HG03196 (cell line): Measurements from ENCODE around the gene RRH.
"Not testable (repeated sequence)": the region's sequence is repeated elsewhere in the genome, so short reads cannot be mapped to it uniquely, and the experiment has no call there.

Experiments
- ATAC-seq: cut with Tn5 transposase; IDR thresholded peaks from one replicate; pipeline ENCODE4 v1.9.1; 2021; ENCODE audit not compliant: unreplicated experiment

RRH gene, protein sequence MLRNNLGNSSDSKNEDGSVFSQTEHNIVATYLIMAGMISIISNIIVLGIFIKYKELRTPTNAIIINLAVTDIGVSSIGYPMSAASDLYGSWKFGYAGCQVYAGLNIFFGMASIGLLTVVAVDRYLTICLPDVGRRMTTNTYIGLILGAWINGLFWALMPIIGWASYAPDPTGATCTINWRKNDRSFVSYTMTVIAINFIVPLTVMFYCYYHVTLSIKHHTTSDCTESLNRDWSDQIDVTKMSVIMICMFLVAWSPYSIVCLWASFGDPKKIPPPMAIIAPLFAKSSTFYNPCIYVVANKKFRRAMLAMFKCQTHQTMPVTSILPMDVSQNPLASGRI

DNA sequence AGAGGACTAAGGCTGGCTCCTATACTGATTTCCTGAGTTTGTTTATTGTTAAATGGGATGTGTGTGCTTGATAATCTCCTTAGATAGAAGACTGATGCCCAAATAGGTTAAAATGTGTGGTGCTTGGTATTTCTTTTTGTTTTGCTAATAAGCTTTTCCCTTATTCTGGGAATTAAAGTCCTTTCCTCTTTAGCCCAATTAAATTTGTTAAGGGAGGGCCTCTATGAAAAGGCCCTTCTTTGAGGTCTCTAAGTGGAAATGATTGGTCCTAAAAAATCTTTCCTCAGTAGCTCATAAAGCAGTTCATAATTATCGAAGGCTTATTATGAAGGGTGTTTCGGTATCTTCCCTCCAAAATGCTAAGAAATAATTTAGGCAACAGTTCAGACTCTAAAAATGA, at the start of gene RRH:
Gene RRH (plus strand): TSS at position 301 of the 400 bp plus-strand sequence. CDS start 56 bp downstream, at position 357.
- no peak for ATAC-seq

DNA sequence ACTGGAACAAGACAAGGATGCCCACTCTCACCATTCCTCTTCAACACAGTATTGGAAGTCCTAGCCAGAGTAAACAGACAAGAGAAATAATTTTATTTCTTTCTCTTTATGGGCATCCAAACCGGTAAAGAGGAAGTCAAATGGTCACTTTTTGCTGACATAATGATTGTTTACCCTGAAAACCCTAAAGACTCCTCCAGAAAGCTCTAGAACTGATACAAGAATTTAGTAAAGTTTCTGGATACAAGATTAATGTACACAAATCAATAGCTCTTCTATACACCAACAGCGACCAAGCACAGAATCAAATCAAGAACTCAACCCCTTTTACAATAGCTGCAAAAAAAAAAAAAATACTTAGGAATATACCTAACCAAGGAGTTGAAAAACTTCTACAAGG, 45.7 kb upstream of the RRH start:
- not testable (repeated sequence) for ATAC-seq

DNA sequence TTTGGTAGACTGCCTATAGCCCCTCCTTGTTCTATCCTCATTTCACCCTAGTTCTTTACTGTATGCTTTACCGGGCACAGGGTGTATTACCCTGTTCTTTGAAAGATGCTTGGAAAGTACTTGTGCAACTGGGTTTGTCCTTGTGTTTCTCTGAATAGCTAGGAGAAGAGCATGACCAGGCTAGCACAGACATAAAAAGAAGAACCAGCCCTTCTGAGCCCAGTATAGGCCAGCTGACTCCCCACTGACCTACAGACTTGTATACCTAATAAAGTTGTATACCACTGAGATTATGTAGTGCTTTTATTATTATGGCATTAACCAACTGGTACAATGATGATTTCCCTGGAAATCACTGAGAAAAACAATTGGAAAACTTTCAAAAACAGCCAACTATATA, 40.9 kb upstream of the RRH start:
- no peak for ATAC-seq

DNA sequence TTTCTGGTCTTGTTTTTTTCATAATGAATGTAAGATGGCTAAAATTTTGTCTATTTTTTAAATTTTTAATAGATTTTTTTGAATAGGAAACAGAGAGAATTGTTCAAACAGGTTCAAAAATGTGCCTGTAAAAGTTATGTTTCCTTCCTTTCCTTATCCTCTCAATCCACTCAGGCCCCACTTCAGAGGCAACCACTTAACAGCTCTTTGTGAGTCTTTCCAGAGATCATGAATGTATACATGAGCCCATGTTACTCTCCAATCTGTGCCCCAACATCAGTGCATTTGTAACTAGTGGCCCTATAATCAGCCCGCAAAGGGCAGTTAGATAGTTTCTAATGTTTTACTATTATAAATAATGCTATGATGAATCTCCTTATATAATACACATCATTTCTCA, 40.0 kb upstream of the RRH start:
- ATAC-seq: no peak

DNA sequence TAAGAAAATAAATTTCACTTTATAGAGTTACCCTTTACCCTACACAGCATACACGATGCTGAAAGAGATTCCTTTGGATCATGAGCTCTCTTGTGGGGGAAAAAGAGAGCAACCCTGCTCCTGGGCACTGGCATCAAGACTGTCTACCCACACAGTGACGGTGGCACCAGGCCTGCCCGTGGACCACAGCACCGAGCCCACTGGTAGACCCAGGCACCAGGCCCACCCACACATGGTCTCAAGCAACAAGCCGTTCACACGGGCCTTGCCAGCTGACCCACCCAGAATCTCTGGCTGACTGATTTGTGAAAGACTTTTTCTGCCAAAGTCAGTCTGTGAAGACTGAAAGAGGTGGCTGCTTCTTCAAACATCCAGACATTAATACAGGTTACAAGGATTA, 32.7 kb upstream of the RRH start:
- no peak for ATAC-seq

DNA sequence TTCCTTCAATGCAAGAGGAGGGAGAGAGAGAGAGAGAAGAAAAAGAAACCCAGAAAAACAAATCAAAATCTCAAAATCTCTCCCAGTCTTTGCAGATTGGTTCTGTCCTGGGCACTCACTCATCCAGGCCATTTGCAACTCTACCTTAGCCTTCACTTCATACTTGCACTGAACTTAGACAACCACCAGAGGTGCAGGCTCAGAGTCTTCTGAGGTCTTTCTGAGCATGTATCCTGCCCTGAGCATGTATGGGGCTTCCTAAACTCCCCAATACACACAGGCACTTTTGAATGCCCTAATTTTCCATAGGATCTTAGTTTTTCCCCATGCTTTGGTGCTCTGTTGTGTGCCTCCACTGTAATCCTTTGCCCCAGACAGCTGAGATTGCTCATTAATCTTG, 28.9 kb upstream of the RRH start:
- ATAC-seq: no peak

DNA sequence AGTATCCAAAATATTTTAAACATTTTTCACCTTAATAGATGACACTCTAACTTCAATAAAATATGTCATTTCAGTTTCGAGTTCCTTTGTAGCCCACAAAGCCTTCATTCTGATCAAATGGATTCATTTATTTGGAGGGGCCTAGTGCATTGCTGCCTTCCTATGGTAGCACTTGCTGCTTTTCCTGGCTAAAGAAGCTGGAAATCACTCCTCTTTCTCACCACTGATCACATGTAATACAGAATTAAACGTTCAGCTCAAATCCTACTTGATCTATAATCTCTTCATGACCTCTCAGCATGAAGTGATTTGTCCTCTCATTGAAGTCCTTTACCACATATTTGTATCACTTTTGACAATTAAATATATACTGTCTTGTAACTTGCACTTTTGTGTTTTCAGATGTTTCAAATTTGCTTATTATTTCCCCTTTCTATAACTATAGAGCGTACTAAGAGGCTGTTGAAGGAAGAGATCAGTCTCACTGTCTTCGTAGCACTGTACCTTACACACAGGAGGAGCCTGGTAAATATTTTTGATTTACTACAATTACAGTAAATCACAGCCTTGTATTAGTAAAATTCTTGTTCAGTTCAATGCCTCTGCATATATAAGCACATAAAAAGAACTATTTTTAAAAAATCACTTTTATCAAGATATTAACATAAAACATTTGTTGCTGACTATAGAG, 26.5 kb upstream of the RRH start:
- ATAC-seq: no peak

DNA sequence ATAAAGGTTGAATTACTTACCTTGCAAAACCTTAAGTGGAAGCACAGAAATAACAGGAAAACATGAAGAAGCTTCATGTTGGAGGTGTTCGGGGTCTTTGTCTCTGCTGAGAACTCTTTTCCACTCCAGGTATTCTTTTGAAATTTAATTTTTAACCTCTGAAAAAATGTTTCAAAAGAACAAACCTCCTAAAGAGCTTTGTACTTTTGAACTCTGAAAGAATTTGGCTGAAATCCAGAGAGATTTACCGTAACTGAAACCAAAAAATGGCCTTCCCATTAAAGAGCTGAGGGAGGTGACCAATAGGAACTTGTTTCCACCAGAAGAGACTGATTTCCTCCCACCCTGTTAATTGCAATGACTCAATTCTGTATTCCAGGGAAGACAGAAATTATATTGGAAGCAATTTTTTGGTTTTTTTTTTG, 25.9 kb upstream of the RRH start, which contains the start of gene CFI:
Gene CFI (minus strand): TSS at position 105 of the 425 bp plus-strand sequence. CDS start 28 bp downstream, at position 77.
- ATAC-seq: no peak

DNA sequence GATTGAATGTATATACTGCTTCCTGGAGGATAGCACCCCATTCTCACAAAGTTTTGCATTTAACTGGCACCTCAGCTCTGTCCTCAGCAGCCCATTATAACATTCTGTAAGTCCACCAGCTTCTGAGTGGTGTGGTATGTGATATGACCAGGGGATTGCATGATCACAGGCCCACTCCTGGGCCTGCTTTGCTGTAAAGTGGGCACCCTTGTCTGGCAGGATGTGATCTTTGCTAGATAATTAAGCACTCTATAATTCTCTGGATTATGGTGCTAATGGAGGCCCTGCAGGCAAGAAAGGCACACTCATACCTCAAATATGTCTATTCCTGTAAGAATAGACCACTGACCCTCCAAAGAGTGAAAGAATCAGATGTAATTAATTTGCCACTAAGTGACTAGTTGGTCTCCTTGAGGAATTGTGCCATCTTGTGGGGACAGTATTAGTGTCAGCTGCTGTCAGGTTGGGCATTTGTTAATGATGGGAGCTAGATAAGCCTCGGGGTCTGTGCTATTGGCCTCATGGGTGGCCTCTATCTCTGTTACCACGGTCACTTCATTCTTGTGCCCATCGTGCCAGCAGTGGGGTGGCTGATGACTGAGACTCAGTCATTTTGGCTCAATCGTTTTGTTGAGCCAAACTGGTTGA, 23.7 kb upstream of the RRH start:
- no peak for ATAC-seq

DNA sequence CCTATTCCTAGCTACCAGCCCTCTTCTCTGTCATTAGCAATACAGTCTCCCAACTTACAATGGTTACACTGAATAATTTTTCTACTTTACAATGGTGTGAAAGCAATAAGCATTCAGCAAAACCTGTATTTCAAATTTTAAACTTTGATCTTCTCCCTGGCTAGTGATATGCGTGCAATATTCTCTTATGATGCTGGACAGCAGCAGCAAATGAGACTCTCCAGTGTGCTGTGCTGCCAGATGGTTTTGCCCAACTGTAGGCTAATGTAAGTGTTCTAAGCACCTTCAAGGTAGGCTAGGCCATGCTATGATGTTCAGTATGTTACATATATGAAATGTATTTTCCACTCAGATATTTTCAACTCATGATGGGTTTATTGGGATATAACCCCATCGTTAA, 18.1 kb upstream of the RRH start:
- ATAC-seq: no peak

DNA sequence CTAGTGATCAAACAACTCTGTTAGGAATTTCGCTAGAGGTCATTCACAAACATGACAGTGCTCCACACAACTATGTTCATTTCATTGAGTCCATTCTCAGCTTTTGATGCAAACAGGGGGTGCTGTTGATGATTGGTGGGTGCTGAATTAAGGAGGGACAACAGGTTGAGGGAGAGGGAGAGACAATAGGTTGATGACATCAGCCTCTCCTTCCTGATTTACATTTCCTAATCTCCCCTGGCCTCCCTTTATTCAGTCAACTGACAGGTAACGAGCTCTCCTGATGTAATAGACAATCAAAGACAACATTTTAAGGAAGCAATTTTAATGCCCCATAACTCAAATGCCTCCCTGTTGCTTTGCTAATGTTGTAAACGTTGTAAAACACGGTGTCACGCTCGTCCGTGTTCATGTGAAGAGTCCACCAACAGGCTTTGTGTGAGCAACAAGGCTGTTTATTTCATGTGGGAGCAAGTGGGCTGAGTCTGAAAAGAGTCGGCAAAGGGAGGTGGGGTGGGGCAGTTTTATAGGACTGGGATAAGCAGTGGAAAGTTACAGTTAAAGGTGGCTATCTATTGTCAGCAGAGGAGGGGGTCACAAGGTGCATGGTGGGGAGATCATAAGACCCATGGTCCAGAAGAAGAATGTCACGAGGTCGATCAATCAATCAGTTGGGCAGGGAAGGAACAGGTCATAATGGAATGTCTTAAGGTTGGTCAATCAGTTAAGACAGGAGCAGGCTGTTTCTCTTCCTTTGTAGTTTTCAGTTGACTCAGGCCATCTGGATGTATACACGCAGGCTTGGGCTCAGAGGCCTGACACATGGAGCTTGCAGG, 17.0 kb upstream of the RRH start:
- ATAC-seq: no peak

DNA sequence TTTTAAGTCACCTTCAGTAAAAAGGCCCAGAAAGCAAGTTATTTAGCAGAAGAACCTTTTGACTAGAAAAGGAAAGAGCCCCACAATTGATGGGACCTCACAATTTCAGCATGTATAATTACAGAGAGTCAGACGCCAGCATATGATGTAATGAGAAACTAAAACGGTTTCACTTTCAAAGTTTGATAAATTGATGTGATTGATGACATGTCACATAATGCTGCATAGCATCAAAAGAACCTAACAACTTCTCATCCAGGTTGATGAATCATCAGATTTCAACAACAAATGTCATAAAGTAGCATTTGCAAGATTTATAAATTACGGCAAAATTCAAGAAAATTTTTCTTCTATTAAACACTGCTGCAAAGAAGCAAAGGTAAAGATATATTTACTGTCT, 16.1 kb upstream of the RRH start:
- ATAC-seq: no peak

DNA sequence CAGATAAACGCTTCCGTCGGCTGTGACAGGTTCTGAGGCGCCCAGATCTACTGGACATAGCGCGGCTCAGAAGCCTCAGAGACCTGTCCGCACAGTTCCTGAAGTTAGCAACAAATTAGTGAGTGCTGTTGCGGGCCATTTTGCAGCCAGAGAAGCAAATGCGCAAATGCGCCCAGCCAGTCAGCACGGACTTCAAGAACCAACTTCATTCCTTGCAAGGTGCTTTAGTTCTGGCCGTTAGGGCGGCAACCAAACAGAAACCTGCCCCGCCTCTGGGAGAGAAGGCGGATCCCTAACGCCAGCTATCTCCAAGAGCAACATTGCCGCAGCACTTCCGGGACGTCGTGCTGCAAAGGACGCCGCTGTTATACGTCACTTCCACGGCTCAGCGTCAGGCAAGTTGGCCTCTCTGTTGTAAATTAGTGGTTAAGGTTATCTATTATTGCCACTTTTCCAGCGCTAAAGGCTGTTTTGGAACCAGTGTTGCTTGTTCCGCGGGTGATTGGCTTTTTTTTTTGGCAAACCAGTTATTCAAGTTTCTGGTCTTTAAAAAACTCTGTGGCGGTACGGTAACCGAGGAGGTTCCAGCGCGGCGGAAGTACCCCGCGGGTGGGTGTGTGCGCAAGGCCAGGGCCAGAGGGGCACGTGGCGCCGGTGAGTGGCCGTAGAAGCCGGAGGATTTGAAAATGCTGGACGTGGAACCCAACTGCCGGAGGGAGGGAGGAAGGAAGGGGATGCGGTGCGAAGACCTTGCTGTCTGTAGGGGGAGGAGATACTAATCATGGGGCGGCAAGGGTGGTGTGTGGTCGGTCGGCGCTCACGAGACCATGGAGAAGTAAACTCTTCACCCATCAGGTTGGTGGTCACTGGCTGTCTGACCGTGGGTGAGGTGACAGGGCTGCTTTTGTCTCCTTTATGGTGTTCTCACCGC, 12.4 kb upstream of the RRH start, which contains the start of gene GAR1:
Gene GAR1 (plus strand): TSS at position 612 of the 931 bp plus-strand sequence. CDS start 403 bp downstream, outside the sequence.
- ATAC-seq: peak; percentile 99

DNA sequence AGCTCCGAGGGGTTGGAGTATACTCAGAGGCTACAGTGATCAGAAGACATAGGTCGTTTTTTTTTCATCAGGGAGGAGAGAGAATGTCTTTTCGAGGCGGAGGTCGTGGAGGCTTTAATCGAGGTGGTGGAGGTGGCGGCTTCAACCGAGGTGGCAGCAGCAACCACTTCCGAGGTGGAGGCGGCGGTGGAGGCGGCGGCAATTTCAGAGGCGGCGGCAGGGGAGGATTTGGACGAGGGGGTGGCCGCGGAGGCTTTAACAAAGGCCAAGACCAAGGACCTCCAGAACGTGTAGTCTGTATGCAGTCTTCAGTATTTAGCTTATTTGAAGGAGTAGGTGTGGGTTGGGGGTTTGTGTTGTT, 11.7 kb upstream of the RRH start:
- ATAC-seq: no peak

DNA sequence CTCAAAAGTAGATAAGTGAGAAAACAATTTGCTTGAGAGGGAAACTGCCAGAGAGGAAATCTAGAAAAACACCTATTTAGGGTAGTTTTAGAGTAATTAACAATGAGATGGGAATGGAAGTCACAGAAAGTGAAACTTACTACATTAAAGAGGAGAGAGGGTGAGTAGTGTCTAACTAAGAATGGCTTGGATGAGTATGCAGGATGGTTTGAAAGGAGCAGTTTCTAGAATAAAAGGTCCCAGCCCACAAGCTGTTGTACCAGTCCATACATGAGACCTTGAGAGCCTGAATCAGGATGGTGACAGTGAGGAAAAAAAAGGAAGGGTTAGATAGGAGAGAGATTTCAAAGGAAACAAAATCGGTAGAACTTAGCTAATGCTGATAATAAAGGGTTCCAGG, 10.9 kb upstream of the RRH start:
- no peak for ATAC-seq

DNA sequence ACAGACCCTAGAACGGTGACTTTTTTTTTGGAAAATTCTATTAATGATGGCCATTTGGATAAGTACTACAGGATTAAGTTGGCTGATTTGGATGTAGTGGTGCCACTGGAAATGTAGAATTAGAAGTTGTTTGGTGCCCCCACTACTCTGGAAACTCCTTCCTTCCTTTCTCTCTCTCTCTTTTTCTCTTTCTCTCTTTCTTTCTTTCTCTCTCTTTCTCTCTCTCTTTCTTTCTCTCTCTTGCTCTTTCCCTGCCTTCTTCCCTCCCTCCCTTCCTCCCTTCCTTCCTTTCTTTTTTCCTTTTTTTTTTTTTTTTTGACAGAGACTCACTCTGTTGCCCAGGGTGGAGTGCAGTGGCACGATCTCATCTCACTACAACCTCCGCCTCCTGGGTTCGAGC, 9.5 kb upstream of the RRH start:
- ATAC-seq: no peak

DNA sequence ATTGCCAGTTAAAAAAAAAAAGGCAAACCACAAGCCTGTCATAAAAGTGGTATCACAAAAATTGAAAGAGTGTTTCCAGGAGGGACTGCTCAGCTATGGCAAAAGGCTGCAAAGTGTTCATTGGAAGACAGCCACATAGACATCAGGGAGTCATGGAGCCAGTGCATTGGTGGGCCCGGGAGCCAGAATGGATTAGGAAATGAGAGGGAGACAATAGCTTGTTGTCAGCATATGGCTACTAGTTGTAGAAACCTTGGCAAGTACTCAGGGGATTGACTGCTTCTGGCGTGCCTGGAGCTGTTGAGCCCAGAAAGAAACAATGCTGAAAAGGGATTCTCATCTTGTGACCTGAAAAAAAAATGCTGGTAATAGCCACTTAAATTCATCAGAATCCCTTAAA, 7.2 kb upstream of the RRH start:
- ATAC-seq: no peak

DNA sequence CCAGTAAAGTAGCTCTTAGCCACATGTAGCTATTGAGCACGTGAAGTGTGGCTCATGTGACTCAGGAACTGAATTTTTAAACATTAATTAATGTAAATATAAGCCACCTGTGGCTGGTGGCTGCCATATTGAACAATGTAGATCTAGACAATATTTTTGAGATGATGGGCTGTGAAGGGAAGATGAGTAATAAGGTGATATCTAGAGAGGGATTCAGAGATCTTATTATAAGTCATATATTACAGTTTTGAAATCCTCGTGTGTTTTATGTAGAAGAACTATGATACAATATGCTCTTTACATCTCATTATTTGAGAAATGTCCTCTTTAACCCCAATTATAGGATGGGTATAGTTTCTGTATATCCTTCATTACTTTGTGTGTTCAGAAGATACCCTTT, 6.6 kb upstream of the RRH start:
- ATAC-seq: no peak

DNA sequence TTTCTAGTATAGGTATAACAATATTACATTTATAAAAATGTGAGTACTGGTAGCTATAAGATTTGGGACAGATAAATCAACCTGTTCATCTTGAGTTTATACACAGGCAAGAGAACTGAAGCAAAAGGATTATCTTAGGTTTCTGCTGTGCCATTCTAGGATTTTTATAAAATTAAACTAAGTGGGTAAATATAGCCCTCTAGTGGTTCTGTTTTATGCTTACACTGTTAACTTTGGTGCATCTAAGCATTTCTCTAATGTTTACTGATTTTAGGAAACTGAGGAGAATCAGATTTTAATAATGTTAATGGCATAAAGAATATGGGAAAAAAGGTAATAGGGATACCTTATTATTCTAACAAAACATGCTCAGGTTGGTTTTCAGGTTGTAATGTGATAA, 1.1 kb upstream of the RRH start:
- peak; percentile 65 for ATAC-seq

DNA sequence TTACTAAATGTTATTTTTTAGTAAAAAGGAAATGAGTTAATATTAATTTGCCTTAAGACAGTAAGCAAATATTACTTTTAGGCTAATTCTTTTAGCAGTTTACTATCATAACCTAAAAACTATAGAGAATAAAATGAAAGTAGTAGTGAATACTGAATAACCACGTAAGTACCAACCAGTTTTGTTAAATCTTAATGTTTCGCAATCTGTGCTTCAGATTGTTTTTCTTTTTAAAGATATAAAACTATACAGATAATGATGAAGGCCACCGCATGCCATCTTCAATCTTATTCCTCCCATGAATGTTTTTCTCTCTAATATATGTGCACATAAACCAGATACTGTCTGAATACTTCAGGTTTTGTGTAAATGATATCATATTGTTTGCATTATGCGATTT, 6.0 kb downstream of the RRH start:
- no peak for ATAC-seq
